ENCODE measurements around the gene POU5F1.
"Not testable (repeated sequence)": the region's sequence is repeated elsewhere in the genome, so short reads cannot be mapped to it uniquely, and the experiment has no call there.

Gene POU5F1

GRCh38 chr6:31190488-31190887 lies 20.0 kb upstream of the POU5F1 start:
- DNase-seq (ENCODE audit: low read depth, low spot score): no peak

DNA sequence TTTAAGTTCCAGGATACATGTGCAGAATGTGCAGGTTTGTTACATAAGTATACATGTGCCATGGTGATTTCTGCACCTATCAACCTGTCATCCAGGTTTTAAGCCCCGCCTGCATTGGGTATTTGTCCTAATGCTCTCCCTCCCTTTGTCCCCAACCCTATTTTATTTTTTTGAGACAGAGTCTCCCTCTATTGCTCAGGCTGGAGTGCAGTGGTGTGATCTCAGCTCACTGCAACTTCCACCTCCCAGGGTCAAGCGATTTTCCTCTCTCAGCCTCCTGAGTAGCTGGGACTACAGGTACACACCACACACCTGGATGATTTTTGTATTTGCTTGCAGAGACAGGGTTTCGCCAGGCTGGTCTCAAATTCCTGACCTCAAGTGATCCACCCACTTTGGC lies 18.7 kb upstream of the POU5F1 start:
- DNase-seq (ENCODE audit: low read depth, low spot score): not testable (repeated sequence)

DNA sequence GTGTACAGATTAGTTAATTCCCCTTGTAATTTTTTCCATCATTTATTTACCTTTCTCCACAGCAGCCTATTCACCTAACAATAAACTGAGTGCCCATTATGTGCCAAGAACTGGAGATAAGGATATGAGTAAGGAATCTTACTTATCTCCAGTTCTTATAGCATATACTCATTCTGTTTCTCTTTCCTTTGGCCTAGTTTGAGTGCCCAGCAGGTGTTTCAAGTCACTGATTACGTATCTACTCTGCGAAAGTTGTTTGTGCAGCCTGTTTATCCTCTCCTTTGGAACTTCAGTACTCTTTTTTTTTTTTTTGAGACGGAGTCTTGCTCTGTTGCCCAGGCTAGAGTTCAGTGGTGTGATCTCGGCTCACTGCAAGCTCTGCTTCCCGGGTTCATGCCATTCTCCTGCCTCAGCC lies 17.3 kb upstream of the POU5F1 start:
- no peak for DNase-seq (ENCODE audit: low read depth, low spot score)

GRCh38 chr6:31186052-31186734 lies 15.7 kb upstream of the POU5F1 start:
- no peak for DNase-seq (ENCODE audit: low read depth, low spot score)

DNA sequence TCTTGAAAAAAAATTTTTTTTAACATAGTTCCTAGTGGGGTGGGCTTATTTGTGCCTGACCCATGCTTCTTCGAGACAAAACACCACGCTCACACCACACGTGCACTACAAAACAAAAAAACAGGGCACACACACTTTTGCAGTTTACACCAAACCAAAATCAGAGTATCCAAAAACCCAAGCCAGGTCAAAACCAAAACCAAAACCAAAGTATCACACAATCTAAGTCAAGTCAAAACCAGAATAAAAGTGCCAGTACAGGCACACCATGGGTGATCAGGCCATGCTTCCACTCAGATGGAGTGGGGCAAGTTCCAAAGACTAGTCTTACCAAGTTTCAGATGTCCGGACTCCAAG lies 15.2 kb upstream of the POU5F1 start:
- not testable (repeated sequence) for DNase-seq (ENCODE audit: low read depth, low spot score)

GRCh38 chr6:31183859-31184258 lies 13.4 kb upstream of the POU5F1 start:
- not testable (repeated sequence) for DNase-seq (ENCODE audit: low read depth, low spot score)

GRCh38 chr6:31183287-31183686 lies 12.8 kb upstream of the POU5F1 start:
- not testable (repeated sequence) for DNase-seq (ENCODE audit: low read depth, low spot score)

DNA sequence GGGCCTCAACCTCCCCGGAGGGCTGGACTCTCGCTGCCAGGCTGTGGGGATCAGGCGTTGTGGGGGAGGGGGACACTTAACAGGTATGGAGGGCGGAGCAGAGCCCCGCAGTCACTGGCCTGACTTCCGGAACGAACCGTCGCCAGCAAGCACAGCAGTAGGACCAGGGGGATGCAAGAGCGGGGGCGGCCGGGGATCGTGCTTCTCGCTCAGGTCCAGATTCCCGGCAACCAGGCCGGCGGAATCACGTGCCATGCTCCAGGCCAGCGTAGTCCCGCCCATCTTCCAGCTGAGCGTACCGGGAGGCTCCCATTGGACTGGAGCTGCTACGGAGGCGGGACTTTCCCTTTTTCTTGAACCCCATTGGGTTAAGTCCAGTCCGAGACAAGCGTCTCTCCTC lies 10.0 kb upstream of the POU5F1 start:
- DNase-seq (ENCODE audit: low read depth, low spot score): no peak

- DNase-seq (ENCODE audit: low read depth, low spot score): no peak
Observed at GRCh38 chr6:31179896-31180295, 9.4 kb upstream of the POU5F1 start.

GRCh38 chr6:31179042-31179386 lies 8.5 kb upstream of the POU5F1 start:
- no peak for DNase-seq (ENCODE audit: low read depth, low spot score)

DNA sequence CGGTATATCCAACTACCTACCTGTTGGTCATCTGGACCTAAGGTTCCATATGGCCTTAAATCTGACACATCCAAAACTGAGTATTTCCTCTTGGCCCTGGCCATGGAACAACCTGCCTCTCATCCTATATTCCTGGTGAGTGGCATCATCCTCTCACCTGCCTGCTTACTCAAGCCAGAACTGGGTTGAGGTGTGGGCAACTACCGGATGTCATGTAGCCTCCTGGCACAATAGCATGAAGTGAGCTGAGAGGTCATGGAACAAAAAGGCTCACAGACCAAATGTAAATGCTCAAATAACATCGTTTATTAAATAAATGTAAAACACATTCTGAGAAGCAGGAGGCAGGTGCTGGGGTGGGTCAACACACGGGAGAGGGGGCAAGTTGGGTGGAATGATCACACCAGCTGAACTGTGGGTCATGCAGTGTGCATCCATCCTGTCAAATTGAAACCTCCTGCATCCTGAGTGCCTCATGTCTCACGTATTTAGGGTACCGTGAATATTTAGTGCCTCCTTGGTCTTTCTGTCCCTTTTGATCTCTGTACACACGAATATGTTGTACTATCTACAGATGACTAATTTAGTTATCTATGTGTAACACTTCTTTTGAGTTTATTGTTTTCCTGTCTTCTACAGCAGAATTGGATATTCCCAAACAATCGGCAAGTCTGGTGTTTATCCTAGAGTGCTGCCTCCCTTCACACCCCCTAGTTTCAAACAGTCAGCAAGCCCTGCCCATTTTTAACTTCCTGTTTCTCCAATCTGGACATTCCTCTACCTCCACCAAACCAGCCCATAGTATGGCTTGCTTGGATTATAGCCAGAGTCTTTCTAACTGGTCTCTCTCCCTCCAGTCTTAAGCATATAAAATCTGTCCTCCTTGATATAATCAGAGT lies 7.9 kb upstream of the POU5F1 start:
- DNase-seq (ENCODE audit: low read depth, low spot score): no peak

- DNase-seq (ENCODE audit: low read depth, low spot score): no peak
Observed at GRCh38 chr6:31175971-31176370, 5.5 kb upstream of the POU5F1 start.

GRCh38 chr6:31174378-31174777 lies 3.9 kb upstream of the POU5F1 start:
- no peak for DNase-seq (ENCODE audit: low read depth, low spot score)

GRCh38 chr6:31173406-31173805 lies 2.9 kb upstream of the POU5F1 start:
- DNase-seq (ENCODE audit: low read depth, low spot score): no peak

DNA sequence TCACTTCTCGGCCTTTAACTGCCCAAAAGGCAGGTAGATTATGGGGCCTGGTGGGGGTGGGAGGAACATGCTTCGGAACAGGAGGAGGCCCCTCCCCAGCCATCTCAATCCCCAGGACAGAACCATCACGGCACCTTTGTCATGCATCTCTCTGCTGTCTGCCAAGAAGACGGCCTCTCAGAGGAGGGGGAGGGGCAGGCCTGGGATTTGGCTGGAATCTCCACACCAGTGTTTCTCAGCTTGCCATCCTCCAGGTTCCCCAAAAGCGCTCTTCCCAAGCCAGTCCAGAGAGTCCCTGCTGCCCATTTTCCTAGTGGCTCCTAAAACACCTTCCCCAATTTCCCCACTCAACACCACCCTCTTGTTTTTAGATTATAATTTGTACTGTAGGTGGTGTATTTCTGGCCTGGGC lies 2.5 kb upstream of the POU5F1 start:
- no peak for DNase-seq (ENCODE audit: low read depth, low spot score)

DNA sequence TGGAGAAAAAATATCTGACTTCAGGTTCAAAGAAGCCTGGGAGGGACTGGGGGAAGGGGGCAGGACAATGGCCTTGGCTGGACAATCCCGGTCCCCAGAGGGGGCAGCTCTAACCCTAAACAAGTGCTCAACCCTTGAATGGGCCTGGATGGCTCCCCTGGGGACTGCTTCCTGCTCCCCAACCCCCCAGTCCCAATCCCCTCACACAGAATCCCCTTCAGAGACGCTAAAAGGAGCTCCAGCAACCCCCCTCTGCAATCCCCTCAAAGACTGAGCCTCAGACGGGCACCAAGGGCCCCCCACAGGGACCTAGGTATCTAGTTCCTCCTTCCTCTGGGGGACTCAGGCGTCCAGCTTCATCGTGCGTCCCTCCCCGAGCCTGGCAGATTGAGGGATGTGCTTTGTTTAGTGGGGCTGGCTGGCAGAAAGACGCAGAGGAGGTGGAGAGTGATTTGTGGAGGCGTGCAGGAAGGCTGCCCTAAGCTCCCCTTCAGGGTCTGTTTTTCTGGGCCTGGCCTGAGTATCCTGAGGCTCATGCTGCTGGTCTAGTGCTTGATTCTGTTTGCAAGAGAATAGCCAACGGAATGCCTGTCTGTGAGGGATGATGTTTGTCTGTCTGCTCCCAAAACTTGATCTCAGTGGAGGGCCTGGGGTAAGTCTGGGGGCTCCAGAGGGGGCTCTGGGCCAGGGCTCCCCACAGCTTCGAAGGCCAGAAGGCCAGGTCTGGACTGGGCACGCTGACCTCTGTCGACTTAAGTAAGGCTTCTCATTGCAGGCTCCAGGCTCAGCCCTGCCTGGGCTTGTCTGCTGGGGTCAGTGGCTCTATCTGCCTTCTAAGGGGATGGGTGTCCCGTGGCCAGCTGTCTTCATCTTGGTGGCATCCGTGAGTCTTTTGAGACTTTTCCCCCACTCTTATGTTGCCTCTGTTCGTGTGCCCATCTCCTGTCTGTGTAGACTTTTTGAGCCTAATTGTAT lies 1.7 kb upstream of the POU5F1 start:
- no peak for DNase-seq (ENCODE audit: low read depth, low spot score)

GRCh38 chr6:31170987-31171671 lies 647 bp upstream of the POU5F1 start:
- no peak for DNase-seq (ENCODE audit: low read depth, low spot score)

DNA sequence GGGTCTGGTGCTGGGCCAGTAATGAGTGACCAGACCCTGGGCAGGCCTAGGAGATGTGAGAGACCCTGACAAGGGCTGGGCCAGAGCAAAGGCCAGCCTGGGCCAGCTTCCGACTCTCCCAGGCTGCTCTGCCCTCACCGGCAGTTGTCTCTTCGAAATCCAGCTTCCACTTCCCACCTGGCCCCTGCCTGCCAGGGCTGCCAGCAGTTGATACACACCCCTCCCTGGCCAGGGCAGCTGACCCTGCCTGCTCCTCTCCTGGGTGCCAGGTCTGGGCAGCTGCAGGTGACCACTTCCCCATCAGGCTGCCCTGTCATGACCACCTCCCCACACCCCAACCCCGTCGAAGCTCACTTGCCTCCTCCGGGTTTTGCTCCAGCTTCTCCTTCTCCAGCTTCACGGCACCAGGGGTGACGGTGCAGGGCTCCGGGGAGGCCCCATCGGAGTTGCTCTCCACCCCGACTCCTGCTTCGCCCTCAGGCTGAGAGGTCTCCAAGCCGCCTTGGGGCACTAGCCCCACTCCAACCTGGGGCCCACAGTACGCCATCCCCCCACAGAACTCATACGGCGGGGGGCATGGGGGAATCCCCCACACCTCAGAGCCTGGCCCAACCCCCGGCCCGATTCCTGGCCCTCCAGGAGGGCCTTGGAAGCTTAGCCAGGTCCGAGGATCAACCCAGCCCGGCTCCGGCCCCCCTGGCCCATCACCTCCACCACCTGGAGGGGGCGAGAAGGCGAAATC lies 453 bp downstream of the POU5F1 start:
- DNase-seq (ENCODE audit: low read depth, low spot score): not testable (repeated sequence)

GRCh38 chr6:31169123-31169857 lies 1.2 kb downstream of the POU5F1 start:
- no peak for DNase-seq (ENCODE audit: low read depth, low spot score)

- no peak for DNase-seq (ENCODE audit: low read depth, low spot score)
Observed at GRCh38 chr6:31168606-31169005, 1.9 kb downstream of the POU5F1 start.

All from activated CD4-positive, CD25-positive, alpha-beta regulatory T cell treated with anti-CD3 and anti-CD28 coated beads, Interleukin-2, amount 50 U/mL, for 16 hours (primary cell).